PC-3 (cell line): ENCODE measurements around the gene PACSIN3. TPM values are rescaled to one million over a fixed set of nuclear protein-coding genes. Genes with fewer than 3 reads are reported as not detected.

Experiments used
- ATAC-seq: fragments of 200-7000 bp; cut with Tn5 transposase; 2 replicates; pipeline ENCODE4 v1.9.1; 2020; ENCODE audit warnings: mild to moderate bottlenecking, moderate library complexity
- BruUV-seq: library from RNA; stranded (reverse); fragments of 400-500 nt; replicated peaks from 2 replicates; lab custom pipeline; 2021; lab: Mats Ljungman, UMichigan
- CTCF ChIA-PET: fragments of 300-600 bp; sonication (Branson Sonifier 250); formaldehyde crosslinking; loops from one replicate; lab custom pipeline; 2022; ENCODE audit warnings: antibody characterized with exemption; lab: Charles Lee
- POLR2A ChIA-PET: fragments of 300-600 bp; sonication (Branson Sonifier 250); formaldehyde crosslinking; loops from one replicate; lab custom pipeline; 2022; ENCODE audit warnings: antibody characterized with exemption; ENCODE audit not compliant: unreplicated experiment; lab: Charles Lee
- DNase-seq: peaks from one replicate; pipeline ENCODE4 v3.0.0-alpha.2; 2015
- H2AFZ ChIP-seq: fragments of 300-600 bp; sonication (generic); 2 replicates; pipeline ENCODE4 v1.6.0; 2016; ENCODE audit warnings: antibody characterized with exemption, low read length
- H3F3A ChIP-seq: fragments of 300-600 bp; sonication (generic); one replicate; pipeline ENCODE4 v1.6.0; 2017; ENCODE audit warnings: antibody characterized with exemption, low read length, control low read depth, mild to moderate bottlenecking; ENCODE audit not compliant: unreplicated experiment
- H3K27ac ChIP-seq: fragments of 300-600 bp; sonication (generic); 2 replicates; pipeline ENCODE4 v1.5.1; 2016; ENCODE audit warnings: mild to moderate bottlenecking, low read length
- H3K27me3 ChIP-seq: fragments of 300-600 bp; sonication (generic); 2 replicates; pipeline ENCODE4 v1.6.1; 2016; ENCODE audit warnings: low read length, mixed read lengths
- H3K36me3 ChIP-seq: fragments of 300-600 bp; sonication (generic); 2 replicates; pipeline ENCODE4 v1.6.1; 2016; ENCODE audit warnings: low read depth, mixed run types, low read length, mixed read lengths
- H3K4me1 ChIP-seq: fragments of 300-600 bp; sonication (generic); 2 replicates; pipeline ENCODE4 v1.5.1; 2016; ENCODE audit warnings: low read length; ENCODE audit not compliant: insufficient read depth
- H3K4me2 ChIP-seq: fragments of 300-600 bp; sonication (generic); 2 replicates; pipeline ENCODE4 v1.6.0; 2016; ENCODE audit warnings: low read length
- H3K4me3 ChIP-seq: fragments of 300-600 bp; sonication (generic); 2 replicates; pipeline ENCODE4 v1.5.1; 2016; ENCODE audit warnings: mild to moderate bottlenecking, low read length, mixed read lengths
- H3K79me2 ChIP-seq: fragments of 300-600 bp; sonication (generic); 2 replicates; pipeline ENCODE4 v1.6.1; 2017; ENCODE audit warnings: low read length, mixed read lengths
- H3K9ac ChIP-seq: fragments of 300-600 bp; sonication (generic); 2 replicates; pipeline ENCODE4 v1.6.0; 2016; ENCODE audit warnings: mild to moderate bottlenecking, low read length
- H3K9me2 ChIP-seq: fragments of 300-600 bp; sonication (generic); replicated peaks from 2 replicates; pipeline ENCODE4 v1.6.1; 2016; ENCODE audit warnings: mixed run types, low read length, mixed read lengths
- H3K9me3 ChIP-seq: fragments of 300-600 bp; sonication (generic); 2 replicates; pipeline ENCODE4 v1.6.1; 2016; ENCODE audit warnings: low read length, mixed read lengths
- H4K20me1 ChIP-seq: fragments of 300-600 bp; sonication (generic); 2 replicates; pipeline ENCODE4 v1.6.1; 2016; ENCODE audit warnings: low read length, mixed read lengths
- EZH2 ChIP-seq: fragments of 300-600 bp; sonication (generic); IDR thresholded peaks from one replicate; pipeline ENCODE4 v1.6.1; 2017; ENCODE audit warnings: antibody characterized with exemption, mild to moderate bottlenecking, low read length; ENCODE audit not compliant: unreplicated experiment
- EZH2phosphoT487 ChIP-seq: fragments of 300-600 bp; sonication (generic); IDR thresholded peaks from 2 replicates; pipeline ENCODE4 v1.6.1; 2018; ENCODE audit warnings: mild to moderate bottlenecking, antibody characterized with exemption, low read length, borderline replicate concordance
- intact Hi-C: fragments of 100-400 bp; cut with micrococcal nuclease; formaldehyde crosslinking; loops from 2 replicates; pipeline ENCODE4 v1.9.0; 2023
- total RNA-seq: library from RNA; depleted of rRNA; stranded (reverse); fragments of >200 nt; gene quantifications from 2 replicates; pipeline ENCODE4 v1.2.3, GENCODE V29; 2014
- TF ChIP-seq, protein P1 (sequence below): fragments of 300-600 bp; sonication (generic); conservative IDR thresholded peaks from 2 replicates; pipeline ENCODE4 v1.5.1; 2017; ENCODE audit warnings: antibody characterized with exemption, low read depth, mild to moderate bottlenecking, low read length

PACSIN3 gene
- total RNA-seq, 1 experiment from 2014 or later: 83.9 TPM

DNA sequence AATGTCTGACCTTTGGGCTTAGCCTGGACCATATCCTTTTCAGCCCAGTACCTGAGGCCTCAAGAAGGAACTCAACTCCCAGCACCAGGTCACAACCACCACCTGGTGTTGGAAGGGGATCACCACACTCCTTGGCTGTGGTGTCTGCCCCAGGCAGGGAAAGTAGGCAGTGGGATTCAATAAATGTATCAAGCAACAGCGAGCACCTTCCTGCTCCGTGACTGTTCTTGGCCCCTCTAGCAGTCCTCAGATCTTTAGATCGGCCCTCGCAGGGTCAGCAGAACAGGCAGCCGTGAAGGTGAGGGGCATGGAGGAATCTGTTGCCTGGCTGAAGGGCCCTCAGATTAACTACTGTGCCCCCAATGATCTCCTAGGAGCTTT, 25.5 kb downstream of the PACSIN3 start:
- Histone ChIP-seq H3K9me3 (no peaks in the 10 kb centered on the region), H3K9me2 (no peaks in the 10 kb centered on the region), H3K79me2 (no peaks in the 10 kb centered on the region), H3K4me2 (no peak overlapping the region), H3F3A (no peaks in the 10 kb centered on the region), H3K27ac (no peak overlapping the region), H3K36me3 (no peaks in the 10 kb centered on the region; the same call in 1 of the 2 replicates), H3K9ac (no peak overlapping the region), H3K4me3 (no peak overlapping the region), H2AFZ (no peak overlapping the region), H4K20me1 (no peaks in the 10 kb centered on the region), H3K27me3 (no peaks in the 10 kb centered on the region), H3K4me1 (no peaks in the 10 kb centered on the region)
- BruUV-seq: no TSS peak
- CTCF ChIA-PET: no interaction called here
- DNase-seq (no peak), ATAC-seq (no peak)
- intact Hi-C loops: loop anchor here (1.0 kb wide), 1 partner anchor 271 kb away; no protein-coding TSS in a partner anchor
- TF ChIP-seq, protein P1, sequence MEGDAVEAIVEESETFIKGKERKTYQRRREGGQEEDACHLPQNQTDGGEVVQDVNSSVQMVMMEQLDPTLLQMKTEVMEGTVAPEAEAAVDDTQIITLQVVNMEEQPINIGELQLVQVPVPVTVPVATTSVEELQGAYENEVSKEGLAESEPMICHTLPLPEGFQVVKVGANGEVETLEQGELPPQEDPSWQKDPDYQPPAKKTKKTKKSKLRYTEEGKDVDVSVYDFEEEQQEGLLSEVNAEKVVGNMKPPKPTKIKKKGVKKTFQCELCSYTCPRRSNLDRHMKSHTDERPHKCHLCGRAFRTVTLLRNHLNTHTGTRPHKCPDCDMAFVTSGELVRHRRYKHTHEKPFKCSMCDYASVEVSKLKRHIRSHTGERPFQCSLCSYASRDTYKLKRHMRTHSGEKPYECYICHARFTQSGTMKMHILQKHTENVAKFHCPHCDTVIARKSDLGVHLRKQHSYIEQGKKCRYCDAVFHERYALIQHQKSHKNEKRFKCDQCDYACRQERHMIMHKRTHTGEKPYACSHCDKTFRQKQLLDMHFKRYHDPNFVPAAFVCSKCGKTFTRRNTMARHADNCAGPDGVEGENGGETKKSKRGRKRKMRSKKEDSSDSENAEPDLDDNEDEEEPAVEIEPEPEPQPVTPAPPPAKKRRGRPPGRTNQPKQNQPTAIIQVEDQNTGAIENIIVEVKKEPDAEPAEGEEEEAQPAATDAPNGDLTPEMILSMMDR: no peak
- no peak for TF ChIP-seq EZH2
- TF ChIP-seq EZH2phosphoT487: no peak
- POLR2A ChIA-PET: interaction anchor here (1.0 kb wide), 1 partner anchor 24 kb away, joined by 3 read pairs; no protein-coding TSS in a partner anchor

DNA sequence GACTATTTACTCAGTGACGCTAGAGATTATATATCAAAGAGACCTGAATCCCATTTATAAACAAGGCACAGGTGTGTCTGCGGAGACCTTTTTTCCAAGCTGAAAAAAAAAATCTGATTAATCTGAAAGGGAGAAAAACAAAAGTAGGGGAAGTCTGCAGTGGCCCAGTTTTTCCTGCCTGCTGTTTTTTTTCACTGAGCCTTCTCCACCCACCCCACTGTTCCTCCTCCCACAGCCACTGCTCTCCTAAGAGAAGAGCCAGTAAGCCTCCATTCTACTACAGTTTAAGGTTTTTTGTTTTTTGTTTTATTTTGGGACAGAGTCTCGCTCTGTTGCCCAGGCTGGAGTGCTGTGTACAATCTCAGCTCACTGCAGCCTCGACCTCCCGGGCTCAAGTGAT, 28.0 kb downstream of the PACSIN3 start:
- no peaks in the 10 kb centered on the region for H3K27me3 ChIP-seq
- no peak overlapping the region for H3K9ac ChIP-seq
- intact Hi-C loops: no loop called here
- H3F3A ChIP-seq: no peaks in the 10 kb centered on the region
- DNase-seq (no peak), ATAC-seq (no peak)
- H2AFZ ChIP-seq: no peak overlapping the region
- no peak overlapping the region for H3K27ac ChIP-seq
- H3K4me1 ChIP-seq: no peaks in the 10 kb centered on the region
- no peaks in the 10 kb centered on the region for H3K9me2 ChIP-seq
- no peaks in the 10 kb centered on the region for H3K36me3 ChIP-seq
- ChIA-PET POLR2A (no interaction called here), CTCF (no interaction called here)
- no peak for TF ChIP-seq EZH2phosphoT487
- TF ChIP-seq EZH2: no peak
- TF ChIP-seq, protein P1: no peak
- no peak overlapping the region for H3K4me3 ChIP-seq
- no TSS peak for BruUV-seq
- H3K79me2 ChIP-seq: no peaks in the 10 kb centered on the region
- H4K20me1 ChIP-seq: no peaks in the 10 kb centered on the region
- H3K4me2 ChIP-seq: no peak overlapping the region
- no peaks in the 10 kb centered on the region for H3K9me3 ChIP-seq

DNA sequence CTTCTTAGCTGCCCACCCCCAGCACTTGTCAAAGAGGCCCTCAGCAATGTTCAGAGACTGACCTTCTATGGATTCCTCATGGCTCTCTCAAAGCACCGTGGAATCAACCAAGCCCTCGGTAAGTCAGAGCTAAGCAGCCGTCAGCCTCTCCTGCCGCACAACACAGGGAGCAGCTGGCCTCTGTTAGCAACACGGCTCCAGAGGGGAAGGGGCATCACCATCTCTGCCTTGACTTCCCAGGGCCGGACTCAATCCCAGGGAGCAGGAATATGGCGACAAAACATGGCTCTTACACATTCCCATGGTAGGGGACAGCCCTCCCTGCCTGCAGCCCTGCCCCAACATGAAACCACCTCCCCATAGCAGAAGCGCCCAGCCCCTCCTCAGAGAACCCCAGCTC, 28.4 kb downstream of the PACSIN3 start:
- Histone ChIP-seq H3F3A (no peaks in the 10 kb centered on the region), H3K9me3 (no peaks in the 10 kb centered on the region), H3K9ac (no peak overlapping the region), H3K4me2 (no peak overlapping the region), H3K27ac (no peak overlapping the region), H4K20me1 (no peaks in the 10 kb centered on the region), H3K27me3 (no peaks in the 10 kb centered on the region), H3K79me2 (no peaks in the 10 kb centered on the region), H3K36me3 (no peaks in the 10 kb centered on the region), H2AFZ (no peak overlapping the region), H3K9me2 (no peaks in the 10 kb centered on the region), H3K4me1 (no peaks in the 10 kb centered on the region), H3K4me3 (no peak overlapping the region)
- no TSS peak for BruUV-seq
- ChIA-PET CTCF (no interaction called here), POLR2A (no interaction called here)
- DNase-seq (no peak), ATAC-seq (no peak)
- TF ChIP-seq, protein P1: no peak
- TF ChIP-seq EZH2 (no peak), EZH2phosphoT487 (no peak)
- intact Hi-C loops: no loop called here
